Astrocyte (in vitro differentiated cells and primary cell): ENCODE measurements around the gene ANXA1. TPM values are rescaled to one million over a fixed set of nuclear protein-coding genes. Genes with fewer than 3 reads are reported as not detected.

ENCODE experiments used
- DNase-seq: peaks from one replicate; pipeline ENCODE4 v3.0.0-alpha.2; 2010; ENCODE audit warnings: low read depth
- FAIRE-seq: peaks from 2 replicates; lab custom pipeline; 2011; peaks lifted over from hg19 to GRCh38; lab: Jason Lieb, UNC
- H2AFZ ChIP-seq: 2 replicates; pipeline ENCODE4 v1.6.0; 2012; ENCODE audit warnings: low read depth, low read length, inconsistent platforms
- H3K27ac ChIP-seq: 2 replicates; pipeline ENCODE4 v1.5.1; 2011; ENCODE audit warnings: low read depth, low read length, inconsistent platforms
- H3K27me3 ChIP-seq: 2 replicates; pipeline ENCODE4 v1.6.0; 2011; ENCODE audit warnings: low read length, inconsistent platforms; ENCODE audit not compliant: insufficient read depth
- H3K36me3 ChIP-seq: 2 replicates; pipeline ENCODE4 v1.5.1; 2011; ENCODE audit warnings: low read length, inconsistent platforms; ENCODE audit not compliant: insufficient read depth
- H3K4me1 ChIP-seq: 2 replicates; pipeline ENCODE4 v1.5.1; 2011; ENCODE audit warnings: low read length, inconsistent platforms; ENCODE audit not compliant: insufficient read depth
- H3K4me2 ChIP-seq: 2 replicates; pipeline ENCODE4 v1.6.0; 2012; ENCODE audit warnings: low read length, inconsistent platforms
- H3K4me3 ChIP-seq: 2 replicates; pipeline ENCODE4 v1.5.1; 2011; ENCODE audit warnings: low read depth, mild to moderate bottlenecking, low read length, inconsistent platforms; ENCODE audit not compliant: insufficient read depth
- H3K79me2 ChIP-seq: 2 replicates; pipeline ENCODE4 v1.6.0; 2012; ENCODE audit warnings: mild to moderate bottlenecking, low read length, inconsistent platforms; ENCODE audit not compliant: insufficient read depth
- H3K9ac ChIP-seq: 2 replicates; pipeline ENCODE4 v1.6.0; 2012; ENCODE audit warnings: mild to moderate bottlenecking, low read length, inconsistent platforms
- H3K9me3 ChIP-seq: 2 replicates; pipeline ENCODE4 v1.5.1; 2012; ENCODE audit warnings: low read depth, mild to moderate bottlenecking, low read length, inconsistent platforms; ENCODE audit not compliant: insufficient read depth
- H4K20me1 ChIP-seq: 2 replicates; pipeline ENCODE4 v1.6.0; 2012; ENCODE audit warnings: low read length, inconsistent platforms; ENCODE audit not compliant: insufficient read depth
- H3K27ac Mint-ChIP-seq: one replicate; pipeline ENCODE4 v1.8.0; 2021; ENCODE audit warnings: mild to moderate bottlenecking, mixed read lengths; ENCODE audit not compliant: unreplicated experiment
- H3K27me3 Mint-ChIP-seq: one replicate; pipeline ENCODE4 v1.8.0; 2021; ENCODE audit warnings: low read depth, mixed read lengths; ENCODE audit not compliant: unreplicated experiment
- H3K36me3 Mint-ChIP-seq: one replicate; pipeline ENCODE4 v1.8.0; 2021; ENCODE audit warnings: low read depth, mixed read lengths; ENCODE audit not compliant: unreplicated experiment
- H3K4me1 Mint-ChIP-seq: one replicate; pipeline ENCODE4 v1.8.0; 2021; ENCODE audit warnings: low read depth, mixed read lengths; ENCODE audit not compliant: unreplicated experiment
- H3K4me3 Mint-ChIP-seq: one replicate; pipeline ENCODE4 v1.8.0; 2021; ENCODE audit warnings: mild to moderate bottlenecking, moderate library complexity, mixed read lengths; ENCODE audit not compliant: unreplicated experiment
- H3K9me3 Mint-ChIP-seq: one replicate; pipeline ENCODE4 v1.8.0; 2021; ENCODE audit warnings: mild to moderate bottlenecking, mixed read lengths; ENCODE audit not compliant: unreplicated experiment
- EZH2 ChIP-seq: IDR thresholded peaks from 2 replicates; pipeline ENCODE4 v1.6.1; 2012; ENCODE audit warnings: mild to moderate bottlenecking, low read length, inconsistent platforms; ENCODE audit not compliant: insufficient read depth
- total RNA-seq: library from RNA; stranded (reverse); gene quantifications from 2 replicates; pipeline ENCODE4 v1.2.1, GENCODE V29; 2021
- TF ChIP-seq, protein P1 (sequence below): IDR thresholded peaks from 2 replicates; pipeline ENCODE4 v1.5.1; 2011; ENCODE audit warnings: low read depth, mild to moderate bottlenecking, inconsistent platforms, low read length, moderate library complexity; ENCODE audit not compliant: insufficient read depth

ANXA1 gene
- total RNA-seq, 1 donor from 2014 or later: 637 TPM

DNA sequence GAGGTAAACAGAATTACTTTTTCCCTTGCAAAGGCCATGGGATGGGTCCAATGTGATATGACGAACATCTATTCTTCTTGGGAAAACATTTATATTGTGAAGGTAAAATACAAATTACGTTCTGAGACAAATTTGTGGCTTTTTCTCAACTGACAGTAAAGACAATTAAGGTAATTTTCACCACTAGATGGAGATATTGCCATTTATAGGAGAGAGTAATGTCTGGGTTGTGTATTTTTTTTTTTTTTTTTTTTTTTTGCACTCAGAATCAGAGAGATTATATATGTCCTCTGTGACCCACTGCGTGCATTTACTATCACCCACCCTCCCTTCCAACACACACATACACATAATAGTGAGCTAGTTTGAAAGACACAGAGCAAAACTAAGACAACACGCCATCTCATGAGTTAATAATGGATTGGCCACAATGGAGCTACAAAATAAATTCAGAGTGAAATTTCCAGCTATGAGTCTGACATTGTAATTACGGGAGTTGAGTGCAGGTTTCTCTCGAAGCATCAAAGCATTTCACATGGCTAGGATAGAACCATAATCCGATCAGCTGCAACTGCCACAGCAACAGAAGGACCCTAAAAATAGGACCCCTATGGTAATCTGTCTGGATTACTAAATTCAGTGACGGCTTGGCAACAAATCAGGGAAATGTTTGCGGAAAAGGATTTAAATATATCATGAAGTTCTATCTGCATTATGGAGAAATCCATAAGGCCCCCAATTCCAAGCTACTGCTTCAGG, 49.2 kb downstream of the ANXA1 start:
- Mint-ChIP-seq H3K4me3 (no peak overlapping the region), H3K27ac (no peak overlapping the region), H3K36me3 (no peaks in the 10 kb centered on the region), H3K27me3 (no peaks in the 10 kb centered on the region), H3K9me3 (no peaks in the 10 kb centered on the region), H3K4me1 (no peaks in the 10 kb centered on the region)
- Histone ChIP-seq H3K27me3 (no peaks in the 10 kb centered on the region), H3K79me2 (no peaks in the 10 kb centered on the region), H3K4me2 (no peak overlapping the region), H3K27ac (no peak overlapping the region), H4K20me1 (no peaks in the 10 kb centered on the region), H3K9me3 (no peaks in the 10 kb centered on the region), H3K4me3 (no peak overlapping the region), H2AFZ (no peak overlapping the region), H3K4me1 (no peaks in the 10 kb centered on the region), H3K36me3 (no peaks in the 10 kb centered on the region), H3K9ac (no peak overlapping the region)
- FAIRE-seq (peak; percentile 72), DNase-seq (no peak)
- TF ChIP-seq EZH2: no peak
- TF ChIP-seq, protein P1, sequence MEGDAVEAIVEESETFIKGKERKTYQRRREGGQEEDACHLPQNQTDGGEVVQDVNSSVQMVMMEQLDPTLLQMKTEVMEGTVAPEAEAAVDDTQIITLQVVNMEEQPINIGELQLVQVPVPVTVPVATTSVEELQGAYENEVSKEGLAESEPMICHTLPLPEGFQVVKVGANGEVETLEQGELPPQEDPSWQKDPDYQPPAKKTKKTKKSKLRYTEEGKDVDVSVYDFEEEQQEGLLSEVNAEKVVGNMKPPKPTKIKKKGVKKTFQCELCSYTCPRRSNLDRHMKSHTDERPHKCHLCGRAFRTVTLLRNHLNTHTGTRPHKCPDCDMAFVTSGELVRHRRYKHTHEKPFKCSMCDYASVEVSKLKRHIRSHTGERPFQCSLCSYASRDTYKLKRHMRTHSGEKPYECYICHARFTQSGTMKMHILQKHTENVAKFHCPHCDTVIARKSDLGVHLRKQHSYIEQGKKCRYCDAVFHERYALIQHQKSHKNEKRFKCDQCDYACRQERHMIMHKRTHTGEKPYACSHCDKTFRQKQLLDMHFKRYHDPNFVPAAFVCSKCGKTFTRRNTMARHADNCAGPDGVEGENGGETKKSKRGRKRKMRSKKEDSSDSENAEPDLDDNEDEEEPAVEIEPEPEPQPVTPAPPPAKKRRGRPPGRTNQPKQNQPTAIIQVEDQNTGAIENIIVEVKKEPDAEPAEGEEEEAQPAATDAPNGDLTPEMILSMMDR: peak; percentile 60

DNA sequence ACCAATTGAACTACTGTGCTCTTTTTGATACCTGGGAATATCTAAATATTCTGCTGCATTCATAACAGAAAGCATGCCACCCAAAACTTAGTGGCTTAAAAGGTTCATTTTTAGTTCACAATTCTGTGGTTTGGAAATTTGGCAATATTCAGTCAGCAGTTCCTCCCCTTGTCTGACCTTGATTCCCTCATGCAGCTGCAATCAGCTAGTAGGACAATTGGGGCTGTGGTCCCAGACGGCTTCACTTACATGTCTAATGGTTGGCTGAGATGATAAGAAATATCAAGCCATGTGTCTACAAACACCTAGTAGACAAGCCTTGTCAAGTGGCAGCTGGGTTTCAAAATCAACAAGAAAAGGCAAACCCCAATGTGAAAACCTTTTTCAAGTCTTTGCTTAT, 51.3 kb downstream of the ANXA1 start:
- Histone ChIP-seq H3K9ac (no peak overlapping the region), H3K9me3 (no peaks in the 10 kb centered on the region), H3K4me1 (no peaks in the 10 kb centered on the region), H3K4me2 (no peak overlapping the region), H3K27me3 (no peaks in the 10 kb centered on the region), H3K36me3 (no peaks in the 10 kb centered on the region), H3K79me2 (no peaks in the 10 kb centered on the region), H4K20me1 (no peaks in the 10 kb centered on the region), H2AFZ (no peak overlapping the region), H3K4me3 (no peak overlapping the region), H3K27ac (no peak overlapping the region)
- Mint-ChIP-seq H3K4me3 (no peak overlapping the region), H3K4me1 (no peaks in the 10 kb centered on the region), H3K27me3 (no peaks in the 10 kb centered on the region), H3K27ac (no peak overlapping the region), H3K36me3 (no peaks in the 10 kb centered on the region), H3K9me3 (no peaks in the 10 kb centered on the region)
- TF ChIP-seq, protein P1: no peak
- no peak for TF ChIP-seq EZH2
- FAIRE-seq (no peak), DNase-seq (no peak)

DNA sequence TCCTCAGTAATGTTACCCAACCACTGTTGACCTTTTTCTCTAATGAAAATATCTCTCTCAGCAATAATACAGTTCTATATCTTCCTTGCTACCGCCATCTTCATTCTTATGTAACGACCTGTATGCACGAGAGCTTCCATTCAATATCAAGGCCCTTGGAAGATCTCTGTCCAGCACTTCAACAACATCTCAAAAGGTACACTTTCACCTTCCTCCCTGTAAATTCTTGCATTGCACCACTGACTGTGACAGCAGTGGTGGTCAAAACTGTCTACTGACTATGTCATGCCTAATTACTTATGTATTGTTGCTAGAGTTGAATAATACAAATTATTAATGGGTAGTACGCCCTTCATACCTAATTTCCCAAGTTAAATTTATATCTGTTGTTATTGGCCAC, 53.3 kb downstream of the ANXA1 start:
- no peaks in the 10 kb centered on the region for H3K4me1 Mint-ChIP-seq
- no peak overlapping the region for H3K27ac ChIP-seq
- no peak overlapping the region for H3K27ac Mint-ChIP-seq
- no peak overlapping the region for H3K9ac ChIP-seq
- no peaks in the 10 kb centered on the region for H4K20me1 ChIP-seq
- TF ChIP-seq EZH2: no peak
- TF ChIP-seq, protein P1: no peak
- no peak overlapping the region for H3K4me3 ChIP-seq
- FAIRE-seq (no peak), DNase-seq (no peak)
- no peaks in the 10 kb centered on the region for H3K9me3 Mint-ChIP-seq
- no peak overlapping the region for H3K4me2 ChIP-seq
- H3K36me3 Mint-ChIP-seq: no peaks in the 10 kb centered on the region
- no peak overlapping the region for H3K4me3 Mint-ChIP-seq
- H3K79me2 ChIP-seq: no peaks in the 10 kb centered on the region
- H3K27me3 ChIP-seq: no peaks in the 10 kb centered on the region
- no peak overlapping the region for H2AFZ ChIP-seq
- H3K27me3 Mint-ChIP-seq: no peaks in the 10 kb centered on the region
- H3K4me1 ChIP-seq: no peaks in the 10 kb centered on the region
- no peaks in the 10 kb centered on the region for H3K9me3 ChIP-seq
- H3K36me3 ChIP-seq: no peaks in the 10 kb centered on the region
